H1 (cell line): ENCODE data around the gene NLRX1. TPM values are rescaled to one million over a fixed set of nuclear protein-coding genes. Genes with fewer than 3 reads are reported as not detected.

Experiments
- CTCF ChIA-PET: fragments of 300-600 bp; sonication (Branson Sonifier 250); formaldehyde crosslinking; loops from one replicate; lab custom pipeline; 2021; ENCODE audit not compliant: partially characterized antibody; lab: Charles Lee
- POLR2A ChIA-PET: fragments of 300-600 bp; sonication (Branson Sonifier 250); formaldehyde crosslinking; loops from one replicate; lab custom pipeline; 2021; ENCODE audit warnings: inconsistent platforms; ENCODE audit not compliant: partially characterized antibody; lab: Charles Lee
- DNase-seq, 2 experiments: peaks; one replicate each; pipeline versions ENCODE4 v3.0.0 to v3.0.0-alpha.2; 2010 to 2022; ENCODE audit warnings: low spot score in 2 of 2, low read depth in 1 of 2, mixed read lengths in 1 of 2
- FAIRE-seq: peaks from 2 replicates; lab custom pipeline; 2011; peaks lifted over from hg19 to GRCh38; lab: Jason Lieb, UNC
- H2AFZ ChIP-seq: 2 replicates; pipeline ENCODE4 v1.8.1; 2012; ENCODE audit warnings: low read length, inconsistent platforms
- H2AK5ac ChIP-seq: 2 replicates; pipeline ENCODE4 v1.6.1; 2013; ENCODE audit warnings: low read depth, low read length
- H2BK120ac ChIP-seq: replicated peaks from 2 replicates; pipeline ENCODE3; 2013; ENCODE audit warnings: low read depth, low read length, inconsistent platforms
- H2BK12ac ChIP-seq: 2 replicates; pipeline ENCODE4 v1.6.1; 2013; ENCODE audit warnings: low read depth, low read length
- H2BK15ac ChIP-seq: 2 replicates; pipeline ENCODE4 v1.6.1; 2013; ENCODE audit warnings: low read length
- H2BK20ac ChIP-seq: 2 replicates; pipeline ENCODE4 v1.6.1; 2013; ENCODE audit warnings: low read length
- H2BK5ac ChIP-seq: 2 replicates; pipeline ENCODE4 v1.6.1; 2013; ENCODE audit warnings: low read depth, low read length
- H3K14ac ChIP-seq: 2 replicates; pipeline ENCODE4 v1.6.1; 2013; ENCODE audit warnings: inconsistent platforms; ENCODE audit not compliant: insufficient read length
- H3K18ac ChIP-seq: 2 replicates; pipeline ENCODE4 v1.6.1; 2013; ENCODE audit warnings: low read length; ENCODE audit errors: extremely low read depth
- H3K23ac ChIP-seq: 2 replicates; pipeline ENCODE4 v1.6.1; 2013; ENCODE audit warnings: inconsistent platforms; ENCODE audit not compliant: insufficient read length
- H3K23me2 ChIP-seq: 2 replicates; pipeline ENCODE4 v1.6.1; 2013; ENCODE audit warnings: low read depth, low read length
- H3K27ac ChIP-seq: 2 replicates; pipeline ENCODE4 v1.6.1; 2011; ENCODE audit warnings: low read depth, low read length, inconsistent platforms
- H3K27me3 ChIP-seq, 4 experiments: replicated peaks in 1 of 4; 1 replicate in 1 of 4; 2 replicates in 3 of 4; pipeline versions ENCODE4 v1.6.1 to v1.8.1; 2011 to 2013; ENCODE audit warnings: low read length in 3 of 4, mild to moderate bottlenecking in 3 of 4, inconsistent platforms in 2 of 4, mixed read lengths in 2 of 4, moderate library complexity in 1 of 4; ENCODE audit not compliant: control insufficient read depth in 3 of 4, insufficient read depth in 3 of 4; ENCODE audit errors: extremely low read depth in 1 of 4
- H3K36me3 ChIP-seq, 4 experiments: 2 replicates each; pipeline versions ENCODE4 v1.6.1 to v1.8.1; 2011 to 2013; ENCODE audit warnings: mild to moderate bottlenecking in 4 of 4, low read length in 3 of 4, moderate library complexity in 2 of 4, control low read depth in 1 of 4, inconsistent platforms in 1 of 4; ENCODE audit not compliant: insufficient read depth in 4 of 4, control insufficient read depth in 2 of 4
- H3K4ac ChIP-seq: replicated peaks from 2 replicates; pipeline ENCODE3; 2013; ENCODE audit warnings: low read length, low read depth, mixed read lengths, inconsistent platforms; ENCODE audit not compliant: insufficient read length
- H3K4me1 ChIP-seq, 4 experiments: replicated peaks in 1 of 4; 1 replicate in 1 of 4; 2 replicates in 3 of 4; pipeline versions ENCODE4 v1.6.1 to v1.8.1; 2011 to 2013; ENCODE audit warnings: low read length in 3 of 4, inconsistent platforms in 2 of 4, mixed read lengths in 1 of 4; ENCODE audit not compliant: insufficient read depth in 4 of 4, control insufficient read depth in 3 of 4
- H3K4me2 ChIP-seq, 2 experiments: 2 replicates each; pipeline versions ENCODE4 v1.6.1 to v1.8.1; 2011 to 2013; ENCODE audit warnings: low read depth in 2 of 2, low read length in 2 of 2, control low read depth in 1 of 2, inconsistent platforms in 1 of 2, mild to moderate bottlenecking in 1 of 2; ENCODE audit not compliant: insufficient read depth in 1 of 2
- H3K4me3 ChIP-seq, 4 experiments: fragments of 200-600, 300-600 bp in 1 of 4; sonication (generic), shearing (Covaris generic), sonication (Bioruptor Twin) in 1 of 4; 2 replicates each; pipeline versions ENCODE4 v1.5.1 to v1.8.1; 2011 to 2016; ENCODE audit warnings: low read length in 4 of 4, low read depth in 3 of 4, control low read depth in 2 of 4, inconsistent platforms in 2 of 4, mild to moderate bottlenecking in 2 of 4, mixed read lengths in 1 of 4, moderate library complexity in 1 of 4; ENCODE audit not compliant: insufficient read depth in 2 of 4; ENCODE audit errors: extremely low read depth in 1 of 4
- H3K56ac ChIP-seq: replicated peaks from 2 replicates; pipeline ENCODE3; 2013; ENCODE audit warnings: low read depth, mild to moderate bottlenecking, mixed read lengths, low read length, inconsistent platforms; ENCODE audit not compliant: insufficient read length
- H3K79me1 ChIP-seq: 2 replicates; pipeline ENCODE4 v1.6.1; 2013; ENCODE audit warnings: low read depth, low read length, control low read depth
- H3K79me2 ChIP-seq, 2 experiments: 2 replicates each; pipeline versions ENCODE4 v1.6.1 to v1.8.1; 2012 to 2013; ENCODE audit warnings: low read length in 2 of 2, mild to moderate bottlenecking in 2 of 2, inconsistent platforms in 1 of 2; ENCODE audit not compliant: insufficient read depth in 2 of 2, control insufficient read depth in 1 of 2
- H3K9ac ChIP-seq, 4 experiments: replicated peaks in 1 of 4; 1 replicate in 1 of 4; 2 replicates in 3 of 4; pipeline versions ENCODE4 v1.6.1 to v1.8.1; 2011 to 2013; ENCODE audit warnings: low read depth in 3 of 4, low read length in 3 of 4, control low read depth in 2 of 4, mild to moderate bottlenecking in 2 of 4, moderate library complexity in 2 of 4, inconsistent platforms in 1 of 4; ENCODE audit errors: extremely low read depth in 1 of 4
- H3K9me3 ChIP-seq, 2 experiments: 2 replicates each; pipeline versions ENCODE4 v1.6.1 to v1.8.1; 2012 to 2013; ENCODE audit warnings: mild to moderate bottlenecking in 2 of 2, moderate library complexity in 2 of 2, control low read depth in 1 of 2, inconsistent platforms in 1 of 2, low read depth in 1 of 2, low read length in 1 of 2, mixed read lengths in 1 of 2; ENCODE audit not compliant: insufficient read depth in 2 of 2
- H4K20me1 ChIP-seq, 2 experiments: replicated peaks in 1 of 2; 2 replicates each; pipeline versions ENCODE3 to v1.8.1; 2011 to 2013; ENCODE audit warnings: inconsistent platforms in 2 of 2, low read length in 2 of 2, mild to moderate bottlenecking in 1 of 2; ENCODE audit not compliant: insufficient read depth in 2 of 2, control insufficient read depth in 1 of 2
- H4K5ac ChIP-seq: 2 replicates; pipeline ENCODE4 v1.6.1; 2013; ENCODE audit warnings: low read length, low read depth, mixed read lengths, inconsistent platforms; ENCODE audit not compliant: insufficient read length
- H4K8ac ChIP-seq: 2 replicates; pipeline ENCODE4 v1.8.0; 2013; ENCODE audit warnings: mild to moderate bottlenecking, moderate library complexity, low read length, inconsistent platforms; ENCODE audit not compliant: insufficient read depth; ENCODE audit errors: extremely low read depth
- H4K91ac ChIP-seq: replicated peaks from 2 replicates; pipeline ENCODE3; 2013; ENCODE audit warnings: low read length, mixed read lengths, inconsistent platforms; ENCODE audit not compliant: insufficient read length
- EZH2 ChIP-seq: fragments of 200-600 bp; sonication (generic); IDR thresholded peaks from 2 replicates; pipeline ENCODE4 v1.7.1; 2012; ENCODE audit warnings: low read depth, mild to moderate bottlenecking, moderate library complexity, low read length, inconsistent platforms; ENCODE audit not compliant: severe bottlenecking
- JUND ChIP-seq: IDR thresholded peaks from 2 replicates; pipeline ENCODE4 v1.6.1; 2011; ENCODE audit warnings: mild to moderate bottlenecking, improper control_type of control experiment, low read length
- WGBS, 2 experiments: shearing (Covaris generic) in 1 of 2; methylation state at CpG; one replicate each; pipeline versions ENCODE4 v1.1.6 to v1.1.7; 2013 to 2015; ENCODE audit warnings: low lambda C conversion rate in 2 of 2, mixed read lengths in 2 of 2, inconsistent platforms in 1 of 2, low coverage in 1 of 2, missing lambda C conversion rate in 1 of 2; ENCODE audit not compliant: insufficient replicate concordance in 2 of 2, insufficient coverage in 1 of 2, insufficient read length in 1 of 2; ENCODE audit errors: extremely low coverage in 1 of 2, missing lambda C conversion rate in 1 of 2; 5-methylcytosine and 5-hydroxymethylcytosine counted together
- polyA plus RNA-seq, 7 experiments: library from polyadenylated mRNA; depleted of rRNA in 3 of 7; stranded (reverse) in 5 of 7; unstranded in 2 of 7; fragments of >200 nt in 5 of 7; fragments of 200-250 nt in 2 of 7; gene quantifications; 1 replicate in 5 of 7; 2 replicates in 1 of 7; 4 replicates in 1 of 7; pipeline versions ENCODE4 v1.2.1 to v1.2.3, GENCODE V29; 2011 to 2013; ENCODE audit warnings: missing spikeins in 2 of 7, mixed read lengths in 2 of 7
- total RNA-seq: library from RNA; stranded (reverse); fragmentation: NEBNext Ultra II Directional; extraction: Animal tissue kit (Norgen Biotek cat#: 25700); gene quantifications from 2 replicates; pipeline ENCODE4 v1.2.1, GENCODE V29; 2021

The NLRX1 gene
- total and polyA plus RNA-seq, 2 of the 8 experiments (the other 6 are each of a cell fraction or from before 2014, with no cell fraction given), result 13.2 to 18.6 TPM

DNA sequence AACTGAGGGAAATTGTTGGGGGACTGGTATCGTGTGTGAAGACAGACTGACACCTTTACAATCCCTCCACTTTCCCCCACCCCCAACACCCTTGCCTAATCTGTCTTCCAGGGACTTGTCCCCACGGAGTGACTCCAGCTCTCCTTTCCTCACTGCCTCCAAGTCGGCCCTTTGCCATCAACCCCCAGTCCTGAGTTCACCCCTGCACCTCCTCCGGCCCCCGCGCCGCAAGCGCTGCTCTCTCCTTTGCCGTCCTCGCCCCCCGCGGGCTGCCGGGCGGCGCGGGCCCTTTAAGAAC is 19.9 kb upstream of the NLRX1 start:
- no peak overlapping the region; the same call in 1 of the 2 replicates for H3K18ac ChIP-seq
- TF ChIP-seq JUND (no peak), EZH2 (peak; percentile 51)
- TF ChIP-seq, all 59 proteins: peak for 1
- WGBS, 2 experiments, result 1% methylated on average over 16 of the region's 16 CpGs; no CpG with 5 or more reads in 1 of the 2 experiments
- Histone ChIP-seq H3K79me2 (no peaks in the 10 kb centered on the region), H2BK120ac (no peak overlapping the region), H3K79me1 (no peaks in the 10 kb centered on the region), H3K27ac (no peak overlapping the region), H3K23ac (no peak overlapping the region), H3K14ac (no peak overlapping the region), H3K56ac (no peak overlapping the region), H3K23me2 (peaks cover 12% of the 10 kb centered on the region; the same call in 1 of the 2 replicates), H4K5ac (no peak overlapping the region), H4K20me1 (no peaks in the 10 kb centered on the region), H3K4me1 (peaks cover 5 to 16% (median 11%) of the 10 kb centered on the region in 4 experiments), H2AK5ac (no peak overlapping the region), H3K27me3 (peaks cover 16 to 42% (median 33%) of the 10 kb centered on the region in 4 experiments), H3K4me2 (peak overlapping the region; percentile 90 to 96), H2AFZ (peak overlapping the region; percentile 28), H3K4me3 (peak overlapping the region; percentile 35 to 83 (median 66)), H2BK12ac (no peak overlapping the region; the same call in 1 of the 2 replicates), H2BK5ac (no peak overlapping the region), H3K9ac (no peak overlapping the region), H2BK20ac (no peak overlapping the region), H3K9me3 (no peaks in the 10 kb centered on the region), H2BK15ac (no peak overlapping the region), H3K36me3 (no peaks in the 10 kb centered on the region), H4K91ac (no peak overlapping the region), H3K4ac (no peak overlapping the region), H4K8ac (no peak overlapping the region)
- ChIA-PET POLR2A (interaction anchor here (0.6 to 7.7 kb wide), 9 partner anchors 8 to 177 kb away, joined by 3 to 58 read pairs (median 4); partner anchors contain the start of genes DPAGT1, HINFP, HMBS and NLRX1), CTCF (interaction anchor here (0.7 to 23.6 kb wide), 8 partner anchors 12 to 136 kb away, joined by 3 to 389 read pairs (median 7); partner anchors contain the start of genes CBL, NHERF4 and NLRX1)
- DNase-seq (peak in 1 of 2 experiments; percentile 68), FAIRE-seq (no peak)
